ENCODE measurements around the gene GAS7.
A peak's percentile ranks its signal among the peaks of the same experiment; 100 is the strongest.

GAS7 gene

DNA sequence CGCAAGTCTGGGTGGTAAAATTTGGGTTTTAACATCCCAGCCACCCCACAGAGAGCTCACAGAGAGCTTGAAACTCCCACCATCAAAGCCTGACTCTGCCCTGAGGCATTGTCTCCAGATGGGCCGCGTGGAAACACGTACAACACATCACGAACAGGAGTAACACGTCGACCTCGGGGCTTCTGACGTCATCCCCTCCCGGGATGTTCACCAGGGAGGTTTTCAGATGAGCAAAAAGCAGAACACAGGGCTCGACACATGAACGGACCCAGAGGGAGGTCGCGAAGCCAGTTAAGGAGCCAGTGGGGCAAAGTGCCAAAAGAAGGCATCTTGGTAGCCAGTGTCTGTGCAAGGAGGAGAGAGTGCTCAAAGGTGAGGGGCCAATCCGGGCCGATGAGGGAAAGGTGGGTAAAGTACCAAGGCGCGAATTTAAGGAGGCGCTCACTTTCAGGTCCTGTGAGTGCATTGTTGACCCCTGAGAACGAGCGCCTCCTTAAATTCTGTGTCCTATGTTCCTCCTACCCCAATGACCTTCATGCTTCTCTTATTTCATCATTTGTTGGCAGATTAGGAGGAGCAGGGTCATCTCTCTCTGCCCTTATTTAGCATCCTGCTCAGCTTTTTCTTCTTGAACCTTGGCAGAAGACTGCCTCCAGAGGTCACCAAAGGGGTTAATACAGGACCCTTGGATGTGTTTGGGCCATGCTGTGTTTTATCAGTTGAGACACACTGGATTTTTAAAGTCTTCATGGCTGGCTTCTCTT is 298.9 kb downstream of the GAS7 start:
- FAIRE-seq (no peak), DNase-seq (ENCODE audit: low spot score) (no peak)

DNA sequence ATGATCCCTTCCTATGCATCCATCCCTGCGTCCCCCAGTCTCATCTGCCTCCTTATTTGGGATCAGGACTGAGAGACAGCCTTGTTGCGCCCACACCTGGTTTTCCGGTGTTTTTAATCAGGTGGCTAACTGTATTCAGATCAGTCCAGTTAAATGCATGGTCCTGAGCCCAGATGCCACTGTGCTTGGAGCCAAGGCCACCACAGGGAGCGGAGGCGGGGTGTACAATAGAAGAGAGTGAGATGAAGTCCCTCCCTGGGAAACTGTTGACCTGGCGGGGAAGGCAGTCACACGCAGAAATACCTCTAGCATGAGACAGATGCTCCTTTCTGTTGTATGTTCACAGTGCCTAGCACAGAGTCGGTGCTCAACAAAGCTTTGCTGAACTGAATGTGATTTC is 299.6 kb downstream of the GAS7 start:
- FAIRE-seq (no peak), DNase-seq (ENCODE audit: low spot score) (no peak)

DNA sequence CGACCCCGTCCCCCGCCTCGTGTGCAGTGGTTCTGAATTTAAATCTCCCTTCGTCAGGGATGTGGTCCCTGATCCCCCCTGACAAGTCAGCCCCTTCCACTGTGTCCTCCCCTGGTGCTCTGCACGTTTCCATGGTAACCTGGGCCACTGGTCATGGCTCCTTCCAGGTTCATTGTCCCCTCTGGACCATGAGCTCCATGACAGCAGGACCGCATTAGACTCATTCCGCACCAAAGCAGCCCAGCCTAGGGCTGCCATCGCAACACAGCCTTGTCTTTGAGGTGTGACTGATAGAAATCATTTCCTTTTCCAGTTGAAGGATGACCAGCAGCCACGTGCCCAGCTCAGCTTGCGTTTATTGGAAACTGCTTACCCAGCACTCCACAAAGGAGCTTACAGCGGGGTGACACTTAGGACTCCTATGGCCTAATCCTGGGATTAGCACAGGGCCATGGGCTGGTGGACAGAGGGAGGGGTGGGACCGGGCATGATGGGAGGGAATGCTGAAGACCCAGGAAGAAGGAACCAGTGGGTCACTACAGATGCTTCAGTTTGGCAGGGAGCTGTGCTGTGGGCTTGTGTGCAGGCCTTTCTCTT is 300.9 kb downstream of the GAS7 start:
- FAIRE-seq: no peak

DNA sequence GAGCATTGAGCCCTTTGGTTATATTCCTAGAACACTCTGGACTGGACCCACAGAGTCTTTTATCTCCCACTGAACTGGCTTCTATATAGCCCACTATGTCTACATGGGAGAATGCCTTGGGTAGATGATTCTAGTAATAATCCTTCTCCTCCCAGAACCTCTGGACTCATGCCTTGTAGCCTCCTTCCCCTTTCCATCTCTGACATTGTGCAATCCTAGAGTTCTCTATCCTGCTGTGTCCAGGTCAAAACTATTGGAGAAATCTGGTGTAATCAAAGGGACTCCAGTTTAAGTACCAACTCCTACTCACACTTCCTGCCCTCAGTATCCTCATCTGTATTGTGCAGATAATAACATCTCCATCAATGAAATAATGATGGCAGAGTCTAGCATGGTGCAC is 302.5 kb downstream of the GAS7 start:
- FAIRE-seq: no peak

More for the DNA sequence above, 300.9 kb downstream of the GAS7 start:
- DNase-seq (ENCODE audit: low spot score): no peak

DNA sequence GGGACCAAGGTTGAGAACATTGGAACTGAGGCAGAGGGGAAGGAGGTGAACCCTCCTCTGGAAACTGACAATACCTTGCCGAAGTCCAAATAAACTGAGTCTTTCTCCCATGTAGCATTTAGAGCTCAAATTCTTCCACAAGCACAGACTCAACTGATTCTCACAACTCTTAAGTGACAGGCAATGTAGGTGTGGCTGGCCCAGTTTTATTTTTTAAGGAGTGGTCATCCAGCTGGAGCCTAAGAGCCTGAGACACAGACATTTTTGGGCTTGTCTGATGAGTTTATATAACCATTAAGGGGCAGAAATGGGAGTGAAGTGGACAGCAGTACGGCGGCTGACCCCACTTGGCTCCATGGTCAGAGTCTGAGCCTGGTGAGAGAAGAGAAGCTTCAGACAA is 304.2 kb downstream of the GAS7 start:
- FAIRE-seq: no peak
- no peak for DNase-seq (ENCODE audit: low spot score)

More for the DNA sequence above, 302.5 kb downstream of the GAS7 start:
- no peak for DNase-seq (ENCODE audit: low spot score)

DNA sequence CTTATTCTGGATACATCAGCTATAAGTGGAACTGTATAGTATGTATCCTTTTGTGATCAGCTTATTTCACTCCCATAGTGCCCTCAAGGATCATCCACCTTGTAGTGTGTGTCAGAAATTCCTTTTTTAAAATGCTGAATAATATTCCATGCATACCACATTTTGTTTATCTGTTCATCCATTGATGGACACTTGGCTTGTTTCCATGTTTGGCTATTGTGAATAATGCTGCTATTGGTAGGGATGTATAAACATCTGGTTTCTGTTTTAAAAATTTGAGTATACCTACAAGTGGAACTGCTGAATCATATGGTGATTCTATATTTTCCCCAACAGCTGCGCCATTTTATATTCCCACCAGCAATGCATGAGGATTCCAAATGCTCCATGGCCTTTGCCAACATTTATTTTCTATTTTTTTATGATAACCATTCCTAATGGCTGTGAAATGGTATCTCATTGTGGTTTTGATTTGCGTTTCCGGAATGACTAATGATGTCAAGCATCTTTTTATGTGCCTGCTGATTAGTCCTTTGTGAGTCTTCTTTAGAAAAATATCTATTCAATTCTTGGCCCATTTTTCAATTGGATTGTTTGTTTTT is 304.9 kb downstream of the GAS7 start:
- no peak for FAIRE-seq
- DNase-seq (ENCODE audit: low spot score): no peak

DNA sequence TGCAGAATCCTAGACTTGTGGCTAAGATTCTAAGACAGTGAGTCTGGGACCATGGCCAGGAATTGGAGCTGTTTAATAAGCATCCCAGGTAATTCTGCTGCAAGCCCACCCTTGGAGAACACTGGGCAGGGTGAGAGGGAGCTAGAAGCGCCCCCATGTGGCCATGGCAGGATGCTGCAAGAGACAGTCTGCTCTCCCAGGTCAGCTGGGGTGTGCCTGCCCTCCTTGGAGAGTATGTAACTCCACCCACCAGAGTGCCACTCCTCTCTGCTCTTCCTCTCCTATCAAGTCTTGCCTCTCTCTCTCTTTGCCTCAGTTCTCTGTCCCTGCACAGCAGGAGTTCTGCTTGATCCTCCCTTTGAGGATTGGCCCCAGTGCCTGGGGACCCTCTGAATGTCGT is 308.3 kb downstream of the GAS7 start:
- DNase-seq (ENCODE audit: low spot score): no peak
- FAIRE-seq: no peak

DNA sequence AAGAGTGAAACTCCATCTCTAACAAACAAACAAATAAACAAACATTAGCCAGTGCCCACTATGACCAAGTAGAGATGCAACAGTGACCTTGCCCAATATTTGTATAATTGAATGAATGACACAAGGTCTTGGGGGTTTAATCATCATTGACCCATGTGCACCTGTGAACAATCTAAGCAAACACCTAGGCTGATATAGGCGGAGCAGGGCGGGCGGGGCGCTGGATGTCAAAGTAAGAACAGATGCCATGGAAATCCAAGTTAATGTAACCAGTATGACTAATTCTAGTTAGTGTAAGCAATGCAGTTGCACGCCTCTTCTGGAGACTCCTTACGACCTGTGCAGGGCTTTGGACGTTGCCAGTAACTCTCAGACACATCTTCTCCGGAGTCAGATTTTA is 310.9 kb downstream of the GAS7 start:
- no peak for FAIRE-seq
- no peak for DNase-seq (ENCODE audit: low spot score)

DNA sequence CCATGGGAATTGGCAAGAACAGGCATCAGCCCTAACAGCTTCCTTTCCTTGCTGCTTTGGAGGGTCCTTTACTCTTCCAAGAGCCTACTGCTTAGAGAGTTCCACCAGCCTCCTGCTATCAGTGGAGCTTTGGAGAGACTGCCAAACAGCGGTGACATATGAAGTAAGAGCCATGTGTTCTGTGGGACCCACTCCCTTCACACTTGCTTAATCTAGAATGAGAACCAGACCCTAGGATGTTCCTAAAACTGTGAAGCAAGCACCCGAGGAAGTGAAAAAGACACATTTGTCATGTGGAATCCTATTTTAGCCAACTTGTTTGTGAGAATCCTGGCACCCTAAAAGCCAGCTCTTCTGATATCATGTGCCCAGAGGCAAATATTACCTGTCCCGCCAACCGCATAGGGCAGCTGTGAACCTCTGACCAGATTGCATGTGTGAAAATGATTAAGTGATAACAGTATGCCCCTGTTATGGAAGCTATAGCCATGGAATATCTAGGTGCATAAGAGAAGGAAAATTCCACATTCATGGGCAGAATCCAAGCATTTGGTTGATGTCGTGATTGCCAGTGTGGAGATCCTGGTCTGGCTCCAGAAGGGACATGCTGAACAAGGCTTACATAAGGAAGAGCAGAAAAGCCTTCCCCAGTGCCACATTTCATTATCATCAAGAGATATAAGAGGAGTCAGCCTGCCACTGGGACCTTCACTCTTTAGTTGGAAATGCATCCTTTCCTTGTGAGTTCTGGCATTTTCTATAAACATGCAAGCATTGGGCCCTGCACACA is 312.1 kb downstream of the GAS7 start:
- no peak for DNase-seq (ENCODE audit: low spot score)
- no peak for FAIRE-seq

DNA sequence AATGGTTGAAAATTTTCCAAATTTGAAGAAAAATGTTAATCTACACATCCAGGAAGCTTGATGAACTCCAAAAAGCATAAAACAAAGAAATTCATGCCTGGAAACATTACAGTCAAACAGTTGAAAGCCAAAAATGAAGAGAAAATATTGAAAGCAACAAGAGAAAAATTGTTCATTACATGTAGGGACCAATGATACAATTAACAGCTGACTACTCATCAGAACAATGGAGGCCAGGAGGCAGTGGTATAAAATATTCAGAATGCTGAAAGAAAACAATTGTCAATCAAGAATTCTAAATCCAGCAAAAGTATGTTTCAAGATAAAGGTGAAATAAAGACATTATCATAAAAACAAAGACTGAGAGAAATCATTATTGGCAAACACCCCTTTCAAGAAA is 315.0 kb downstream of the GAS7 start:
- no peak for DNase-seq (ENCODE audit: low spot score)
- no peak for FAIRE-seq

DNA sequence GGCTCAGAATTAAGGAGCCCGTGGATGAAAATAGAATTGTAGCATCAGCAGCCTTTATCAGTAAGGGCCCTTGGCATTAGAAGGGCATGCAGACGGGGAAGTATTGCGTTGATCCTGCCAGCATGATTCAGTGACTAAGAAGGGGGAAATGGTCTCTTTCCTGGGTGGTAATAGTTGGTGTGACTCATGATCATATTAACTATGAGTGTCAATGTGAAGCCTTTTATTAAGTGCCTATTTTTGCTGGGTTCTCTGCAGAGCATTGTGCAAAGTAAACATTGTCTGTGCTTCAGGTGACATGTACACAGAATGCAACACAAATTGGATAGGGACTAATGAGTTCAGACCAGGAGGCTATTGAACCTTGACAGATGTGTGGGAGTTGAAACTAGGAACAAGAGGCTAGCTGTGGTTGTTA is 317.8 kb downstream of the GAS7 start:
- FAIRE-seq (peak; percentile 93), DNase-seq (ENCODE audit: low spot score) (peak; percentile 80)

DNA sequence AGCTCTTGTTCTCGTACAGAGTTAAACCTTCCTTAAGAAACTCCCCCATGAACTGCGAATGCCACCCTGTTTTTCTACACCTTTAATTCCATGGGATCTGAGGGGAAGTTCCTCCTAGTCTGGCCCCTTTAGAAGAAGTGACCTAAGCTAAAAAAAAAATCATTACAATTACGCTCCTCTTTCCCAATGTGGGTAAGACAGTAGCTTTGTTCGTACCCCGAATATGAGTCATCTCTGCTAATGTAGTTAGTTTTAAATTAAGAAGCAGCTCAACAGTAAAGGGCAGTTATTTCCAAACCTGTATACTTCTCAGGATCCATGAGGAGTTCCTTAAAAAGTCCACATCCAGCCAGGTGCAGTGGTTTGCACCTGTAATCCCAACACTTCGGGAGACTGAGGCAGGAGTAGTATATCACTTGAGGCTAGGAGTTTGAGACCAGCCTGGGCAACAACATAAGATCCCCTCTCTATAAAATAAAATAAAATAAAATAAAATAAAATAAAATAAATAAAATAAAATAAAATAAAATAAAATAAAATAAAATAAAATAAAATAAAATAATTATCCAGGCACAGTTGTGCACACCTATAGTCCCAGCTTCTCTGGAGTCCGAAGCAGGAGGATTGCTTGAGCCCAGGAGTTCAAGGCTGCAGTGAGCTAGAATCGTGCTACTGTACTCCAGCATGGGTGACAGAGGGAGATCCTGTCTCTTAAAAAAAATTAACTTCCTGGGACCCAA is 319.4 kb downstream of the GAS7 start:
- peak; percentile 13 for DNase-seq (ENCODE audit: low spot score)
- FAIRE-seq: peak; percentile 75

DNA sequence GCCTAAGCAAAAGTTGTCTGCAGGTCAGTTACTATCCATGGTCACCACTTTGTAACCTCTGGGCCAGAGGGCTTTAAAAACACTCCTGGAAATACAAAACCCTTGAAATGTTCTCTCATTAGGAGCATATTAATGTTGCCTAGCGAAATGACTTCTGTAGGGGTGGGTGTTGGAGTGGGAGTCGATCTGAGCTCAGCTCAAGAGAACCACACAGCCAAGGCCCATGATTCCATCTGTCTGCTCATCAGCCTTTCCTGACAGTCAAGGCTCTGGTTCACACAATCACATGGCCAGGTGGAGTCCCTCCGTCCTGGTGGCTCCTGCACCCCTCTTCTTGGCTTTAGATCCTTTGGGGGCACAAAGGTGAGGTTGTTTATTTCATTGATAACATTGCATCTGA is 320.1 kb downstream of the GAS7 start:
- no peak for FAIRE-seq
- DNase-seq (ENCODE audit: low spot score): no peak

DNA sequence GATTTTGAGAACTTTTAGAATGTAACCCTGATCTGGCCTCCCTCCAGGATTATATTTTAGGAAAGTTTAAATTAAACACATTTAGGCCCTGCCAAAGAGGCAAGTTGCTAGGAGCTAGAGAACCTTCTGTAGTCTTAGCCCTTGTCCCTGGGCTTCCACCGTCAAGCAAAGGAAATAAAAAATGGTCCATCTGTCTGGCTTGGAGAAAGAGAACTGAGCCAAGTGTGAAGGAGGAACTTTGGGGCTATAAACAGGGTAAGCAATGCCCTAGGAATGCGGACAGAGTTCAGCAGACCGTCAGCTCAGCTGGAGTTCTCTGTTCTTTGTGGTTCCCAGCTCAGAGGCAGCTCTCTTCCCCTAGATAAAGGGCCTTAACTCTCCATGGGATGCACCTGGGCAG is 323.0 kb downstream of the GAS7 start:
- FAIRE-seq: peak; percentile 91
- peak; percentile 73 for DNase-seq (ENCODE audit: low spot score)

DNA sequence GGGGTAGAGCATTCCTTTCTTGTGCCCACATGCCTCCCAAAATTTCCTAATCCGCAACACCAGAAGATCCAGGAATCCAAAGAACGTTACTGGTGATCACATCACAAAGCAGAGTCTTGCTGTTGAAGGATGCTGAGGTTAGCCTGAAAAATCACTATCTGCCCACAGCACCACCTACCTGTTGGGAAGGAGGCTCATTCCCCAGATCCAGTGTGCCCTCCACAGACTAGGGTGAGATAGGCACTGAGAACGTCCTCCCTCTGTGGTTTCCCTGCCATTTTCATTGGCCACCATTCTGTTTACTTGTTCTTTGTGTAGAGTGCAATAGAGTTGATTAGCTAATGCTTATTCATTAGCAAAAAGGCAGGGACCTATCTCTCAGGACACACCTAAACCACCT is 323.7 kb downstream of the GAS7 start:
- no peak for DNase-seq (ENCODE audit: low spot score)
- no peak for FAIRE-seq

DNA sequence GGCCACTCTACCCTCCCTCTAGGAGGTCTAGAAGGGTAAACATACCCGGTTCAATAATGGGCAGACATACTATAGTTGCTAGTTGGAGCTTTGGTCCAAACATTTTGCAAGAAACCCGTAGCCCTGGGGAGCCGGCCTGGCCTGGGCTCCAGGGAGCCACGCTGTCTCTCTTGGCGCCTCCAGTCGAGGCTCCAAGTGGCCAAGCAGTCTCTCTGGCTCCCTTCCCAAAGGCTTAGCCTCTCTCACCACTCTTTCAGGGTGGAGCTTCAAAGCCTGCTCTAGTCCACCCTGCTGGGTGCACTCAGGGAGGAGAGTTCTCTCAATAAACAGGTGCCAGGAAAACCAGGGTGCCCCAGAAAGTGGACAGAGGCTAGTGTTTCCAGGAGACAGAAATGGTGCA is 325.6 kb downstream of the GAS7 start:
- no peak for FAIRE-seq

DNA sequence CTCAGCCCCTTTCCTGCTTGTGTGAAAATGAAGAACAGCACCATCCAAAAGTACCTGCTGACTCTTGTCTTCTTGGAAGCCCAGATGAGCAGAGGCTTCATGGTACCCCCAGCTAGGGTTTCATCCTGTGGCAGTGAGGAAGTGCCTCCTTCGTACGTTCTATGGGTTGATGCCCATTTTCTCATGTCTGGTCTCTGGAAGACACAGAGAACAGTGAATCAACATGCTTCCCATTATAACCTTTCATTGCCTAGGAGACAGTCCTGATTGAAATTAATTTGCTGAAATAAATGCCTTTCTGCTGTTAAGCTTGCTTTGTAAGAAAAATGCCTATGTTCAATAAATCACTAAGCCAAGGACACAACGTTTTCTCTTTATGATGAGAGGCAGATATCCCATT is 329.9 kb downstream of the GAS7 start:
- DNase-seq (ENCODE audit: low spot score) (no peak), FAIRE-seq (no peak)

More for the DNA sequence above, 325.6 kb downstream of the GAS7 start:
- no peak for DNase-seq (ENCODE audit: low spot score)

DNA sequence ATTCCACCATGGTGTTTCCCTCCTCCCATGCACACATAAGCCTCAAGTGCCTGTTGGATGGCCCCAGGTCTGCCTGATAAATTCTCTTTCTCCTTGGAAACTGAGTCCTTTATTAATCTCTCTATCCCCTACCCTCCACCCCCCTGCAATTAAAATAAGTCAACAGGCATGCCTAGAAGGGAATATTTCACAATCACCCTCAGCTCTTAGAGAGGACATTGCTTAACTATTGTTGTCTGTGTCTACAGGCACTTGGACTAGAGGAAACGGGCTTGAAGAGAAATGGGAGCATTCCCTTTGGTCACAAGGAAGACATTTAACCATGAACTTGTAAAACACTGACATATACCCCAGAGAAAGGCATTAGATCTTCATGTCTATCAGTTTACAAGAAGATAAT is 332.8 kb downstream of the GAS7 start:
- FAIRE-seq (no peak), DNase-seq (ENCODE audit: low spot score) (no peak)

DNA sequence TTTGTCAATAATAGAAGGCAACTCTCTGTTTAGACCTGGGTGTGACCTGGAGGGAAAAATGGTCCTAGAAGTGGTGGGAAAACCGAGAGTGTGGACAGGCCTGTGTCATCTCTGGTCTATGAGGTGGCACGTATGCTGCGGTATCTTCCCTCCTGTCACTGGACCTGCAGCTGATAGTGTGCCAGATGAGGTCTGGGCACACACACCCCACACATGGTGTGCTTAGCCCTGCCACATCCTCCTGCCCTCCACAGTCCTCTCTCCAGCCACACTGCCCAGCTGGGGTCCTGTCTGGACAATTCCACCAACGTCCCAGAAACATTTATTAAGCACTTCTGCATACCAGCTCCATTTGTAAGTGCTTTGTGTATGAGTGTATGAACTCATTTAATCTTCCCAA is 335.5 kb downstream of the GAS7 start:
- no peak for FAIRE-seq
- DNase-seq (ENCODE audit: low spot score): no peak

DNA sequence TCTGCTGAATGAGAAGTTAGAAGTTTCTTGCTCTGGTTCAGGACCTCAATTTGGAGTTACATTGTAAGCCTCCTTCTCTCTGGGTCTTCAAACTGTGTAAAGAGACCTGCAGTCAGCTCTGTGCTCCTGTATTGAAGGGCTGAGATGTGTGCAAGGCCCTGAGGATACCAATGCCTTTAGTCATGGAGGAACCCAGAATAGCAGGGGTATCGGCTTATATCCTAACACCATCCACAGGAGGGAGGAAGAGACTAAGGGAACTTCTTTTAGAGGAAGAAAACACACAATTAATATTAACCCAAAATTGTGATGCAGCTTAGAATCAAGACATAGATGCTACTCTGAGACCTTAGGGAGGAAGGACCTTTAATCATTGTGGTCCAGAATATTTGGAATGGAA is 336.2 kb downstream of the GAS7 start:
- FAIRE-seq (no peak), DNase-seq (ENCODE audit: low spot score) (no peak)

DNA sequence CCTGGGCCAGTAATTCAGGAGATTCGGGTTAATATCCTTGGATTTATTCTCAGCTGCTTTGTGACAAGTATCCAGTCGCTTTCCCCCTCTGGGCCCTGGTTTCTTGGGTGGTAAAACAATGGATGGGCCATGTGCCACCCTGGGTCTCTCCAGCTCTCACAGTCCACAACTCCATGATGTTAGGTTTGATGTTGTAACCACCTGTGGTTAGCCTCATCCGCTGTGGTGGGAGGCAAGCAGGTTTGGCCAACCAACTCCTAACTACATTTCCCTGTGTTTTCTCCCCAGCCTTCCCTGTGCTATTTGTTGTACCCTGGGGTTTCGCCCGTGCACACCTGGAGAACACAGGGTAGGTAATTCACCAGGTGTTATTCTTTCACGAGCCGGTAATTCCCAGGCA is 337.6 kb downstream of the GAS7 start:
- no peak for FAIRE-seq
- no peak for DNase-seq (ENCODE audit: low spot score)

All from RCC 7860 (cell line).